IMR-90 (cell line): ENCODE data around the gene KLK1.

Source experiments
- CHD1 ChIP-seq: IDR thresholded peaks from 2 replicates; pipeline ENCODE4 v1.6.1; 2012; ENCODE audit warnings: low read depth, low read length, improper control_type of control experiment
- CTCF ChIP-seq: conservative IDR thresholded peaks from 2 replicates; pipeline ENCODE4 v1.5.1; 2012; ENCODE audit warnings: mild to moderate bottlenecking, low read depth, low read length, improper control_type of control experiment
- ELK1 ChIP-seq: fragments of 150-350 bp; IDR thresholded peaks from 2 replicates; pipeline ENCODE4 v1.6.1; 2016; ENCODE audit warnings: low read depth, mild to moderate bottlenecking, low read length, moderate library complexity, borderline replicate concordance
- FOS ChIP-seq: fragments of 150-350 bp; IDR thresholded peaks from 2 replicates; pipeline ENCODE4 v1.6.1; 2016; ENCODE audit warnings: low read depth, low read length
- MAFK ChIP-seq: IDR thresholded peaks from 2 replicates; pipeline ENCODE4 v1.6.1; 2012; ENCODE audit warnings: low read depth, low read length, improper control_type of control experiment
- MAZ ChIP-seq: IDR thresholded peaks from 2 replicates; pipeline ENCODE4 v1.6.1; 2012; ENCODE audit warnings: low read depth, mild to moderate bottlenecking, low read length, improper control_type of control experiment, moderate library complexity, borderline replicate concordance
- POLR2A ChIP-seq: IDR thresholded peaks from 2 replicates; pipeline ENCODE4 v1.6.1; 2012; ENCODE audit warnings: mild to moderate bottlenecking, low read depth, low read length
- RAD21 ChIP-seq: IDR thresholded peaks from 2 replicates; pipeline ENCODE4 v1.6.1; 2012; ENCODE audit warnings: low read length, improper control_type of control experiment
- RCOR1 ChIP-seq: IDR thresholded peaks from 2 replicates; pipeline ENCODE4 v1.6.1; 2012; ENCODE audit warnings: mild to moderate bottlenecking, low read length, improper control_type of control experiment; ENCODE audit not compliant: insufficient replicate concordance
- USF2 ChIP-seq: fragments of 150-350 bp; IDR thresholded peaks from 2 replicates; pipeline ENCODE4 v1.6.1; 2017; ENCODE audit warnings: mild to moderate bottlenecking, antibody characterized with exemption, low read length, low read depth

- no peak for TF ChIP-seq FOS
- TF ChIP-seq CTCF = no peak
- TF ChIP-seq POLR2A = no peak
- TF ChIP-seq RAD21 = no peak
- TF ChIP-seq RCOR1 = no peak
- no peak for TF ChIP-seq CHD1
- no peak for TF ChIP-seq USF2
- no peak for TF ChIP-seq MAFK
- TF ChIP-seq ELK1 = no peak
- no peak for TF ChIP-seq MAZ
These were observed 852 bp downstream of the KLK1 start for GRCh38 chr19:50822661-50823208.
